Muscle of arm (tissue), 12 donors: ENCODE results near the gene HOXB3. TPM values are rescaled to one million over a fixed set of nuclear protein-coding genes. Genes with fewer than 3 reads are reported as not detected.
"Not testable (repeated sequence)": the region's sequence is repeated elsewhere in the genome, so short reads cannot be mapped to it uniquely, and the experiment has no call there.

Experiments
- DNase-seq: peaks from one replicate; pipeline ENCODE4 v3.0.0-alpha.2; 2013
- polyA plus RNA-seq, 12 donors: library from polyadenylated mRNA; unstranded; fragments of 120-200 nt; gene quantifications; one replicate each; pipeline ENCODE4 v1.2.1, GENCODE V29; 2013; ENCODE audit not compliant: insufficient read length in 12 of 12

HOXB3 gene
- polyA plus RNA-seq, 12 donors: 4.0 to 42.9 (median 13.4) TPM; not detected in 1

DNA sequence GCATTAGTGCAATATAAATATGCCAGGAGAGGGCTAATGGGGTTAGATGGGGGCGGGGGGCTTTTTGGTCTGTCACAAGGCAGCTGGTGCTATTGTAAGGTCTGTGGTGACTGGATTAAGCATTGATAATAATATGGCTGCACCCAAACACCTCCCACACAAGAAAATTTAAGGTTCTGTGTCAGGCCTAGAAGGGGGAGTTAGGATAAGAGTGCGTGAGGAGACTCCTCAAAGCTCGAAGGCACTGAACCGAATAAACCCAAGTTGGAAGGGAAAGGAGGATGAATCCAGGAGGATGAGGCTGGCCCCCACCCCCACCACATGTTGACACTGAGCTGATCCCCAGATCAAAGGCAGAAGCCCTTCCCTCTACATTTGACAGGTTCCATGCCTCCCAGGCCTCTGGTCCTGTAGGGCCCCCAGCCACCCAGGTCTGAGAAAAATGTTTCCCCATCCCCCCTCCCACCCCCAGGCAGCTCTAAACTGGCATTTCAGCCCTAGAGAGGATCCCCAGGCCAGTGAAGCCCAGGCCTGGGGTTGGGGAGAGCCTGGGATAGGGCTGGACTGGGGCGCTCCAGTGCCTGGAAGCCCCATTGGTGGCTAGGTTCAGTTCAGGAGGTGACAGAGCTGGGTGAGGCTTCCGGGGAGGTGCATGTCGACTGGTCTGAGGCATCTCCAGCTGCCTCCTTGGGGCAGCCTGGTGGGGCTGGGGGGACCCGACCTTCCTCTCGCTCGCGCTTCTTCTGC is 60.9 kb downstream of the HOXB3 start:
- no peak for DNase-seq

DNA sequence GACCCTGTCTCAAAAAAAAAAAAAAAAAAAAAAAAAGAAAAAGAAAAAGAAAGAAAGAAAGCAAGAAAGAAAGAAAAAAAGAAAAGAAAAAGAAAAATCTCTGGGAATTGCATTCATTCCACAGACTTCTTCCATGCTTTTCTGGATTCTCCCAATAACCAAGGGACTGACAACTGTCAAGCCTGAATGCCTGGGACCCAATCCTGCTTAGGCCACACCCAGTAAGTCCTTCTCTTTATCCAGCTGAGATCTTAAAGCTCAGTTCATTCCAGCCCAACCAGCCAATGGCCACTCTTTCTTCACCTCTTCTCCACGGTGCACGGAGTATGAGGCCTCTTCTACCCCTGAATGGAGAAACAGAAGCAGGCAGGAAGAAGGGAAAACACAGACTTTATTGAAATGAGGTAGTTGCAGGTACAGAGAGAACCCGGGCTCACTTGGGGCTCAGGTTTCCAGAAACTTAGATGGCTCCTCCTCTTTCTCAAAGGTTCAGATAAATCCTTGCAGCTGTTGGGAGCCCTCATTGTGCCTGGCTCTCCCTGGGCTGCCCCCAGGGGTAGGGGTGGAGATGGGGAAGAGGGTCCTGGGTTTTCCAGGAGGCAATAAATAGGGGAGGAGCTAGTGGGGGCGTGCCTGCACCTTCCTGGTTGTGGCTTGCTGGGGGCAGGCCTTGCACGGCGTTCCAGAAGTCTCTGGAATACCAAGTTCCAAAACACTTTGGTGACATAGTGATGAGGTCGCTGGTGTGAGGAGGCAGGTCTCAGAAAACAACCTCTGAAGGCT is 61.7 kb downstream of the HOXB3 start:
- no peak for DNase-seq

DNA sequence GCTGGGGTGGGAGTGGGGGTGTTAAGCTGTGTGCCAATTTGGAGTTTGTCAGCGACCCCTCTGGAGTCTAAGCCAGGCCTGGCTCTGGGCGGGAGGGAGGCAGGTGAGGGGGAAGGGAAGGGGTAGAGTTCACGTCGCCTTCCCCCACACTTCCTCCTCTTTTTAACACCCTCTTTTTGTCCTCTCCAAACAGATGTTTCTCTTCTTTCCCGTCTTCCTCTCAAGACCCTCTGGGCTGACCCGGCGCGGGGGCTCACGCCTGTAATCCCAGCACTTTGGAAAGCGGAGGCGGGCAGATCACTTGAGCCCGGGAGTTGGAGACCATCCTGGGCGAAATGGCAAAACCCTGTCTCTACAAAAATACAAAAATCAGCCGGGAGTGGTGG is 62.5 kb downstream of the HOXB3 start:
- no peak for DNase-seq

DNA sequence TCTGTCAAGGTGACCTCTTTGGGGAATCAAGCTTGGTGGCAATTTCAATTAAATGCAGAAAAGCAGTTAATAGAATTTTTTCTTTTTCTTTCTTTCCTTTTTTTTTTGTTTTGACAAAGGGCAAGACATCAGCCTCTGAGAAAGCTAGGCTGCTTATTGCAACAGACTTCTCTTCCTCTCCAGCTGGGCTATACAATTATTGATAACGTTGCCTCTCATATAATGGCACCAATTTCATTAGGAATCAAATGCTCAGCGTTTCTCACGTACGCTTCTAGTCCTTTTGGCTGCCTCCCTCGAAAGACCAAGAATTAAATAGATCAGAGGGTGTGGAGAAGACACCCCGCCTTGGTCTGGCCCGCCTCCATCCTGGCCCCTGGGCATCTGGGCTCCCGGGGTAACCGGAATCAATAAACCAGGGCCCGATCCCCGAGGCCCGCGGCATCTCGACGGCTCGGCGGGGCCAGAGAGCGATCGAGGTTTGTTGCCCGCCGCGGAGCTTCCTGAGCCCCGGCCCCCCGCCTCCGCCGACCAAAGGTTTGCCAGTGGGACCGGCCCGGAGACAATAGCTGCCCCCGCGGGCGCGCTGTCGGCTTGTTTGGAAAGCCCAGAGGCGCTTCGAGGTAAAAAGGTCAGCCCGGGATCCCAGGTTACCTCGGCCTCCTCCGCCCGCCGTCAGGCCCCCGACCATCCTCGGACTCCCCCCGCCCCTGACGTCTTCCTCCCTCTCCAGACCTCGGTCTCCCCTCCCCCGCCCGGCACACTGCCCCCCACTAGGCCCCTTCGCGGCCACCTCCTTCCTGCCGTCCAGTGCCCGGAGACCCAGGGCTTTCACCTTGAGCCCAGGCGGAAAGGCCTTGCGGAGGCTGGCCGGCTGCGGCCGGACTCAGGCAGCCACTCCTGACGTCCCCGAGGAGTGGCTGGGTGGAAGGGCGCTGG is 63.2 kb downstream of the HOXB3 start:
- no peak for DNase-seq

DNA sequence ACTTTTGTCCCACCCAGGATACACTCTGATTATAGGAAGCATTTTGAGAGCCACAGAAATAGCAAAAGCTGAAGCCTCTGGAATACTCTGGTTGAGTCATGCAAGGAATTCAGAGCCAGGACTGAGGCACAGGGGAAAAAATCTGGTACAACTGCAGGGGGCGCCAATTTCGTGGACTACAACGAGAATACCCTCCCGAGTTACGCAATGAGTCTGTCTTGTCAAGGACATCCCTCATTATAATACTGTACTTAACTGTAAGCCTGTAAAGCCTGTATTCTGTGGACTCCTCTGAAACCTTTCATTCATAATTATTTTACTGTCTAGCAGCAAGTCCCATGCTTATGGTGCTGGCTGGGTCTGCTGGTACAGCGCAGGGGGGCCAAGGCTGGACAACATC is 67.0 kb downstream of the HOXB3 start:
- no peak for DNase-seq

DNA sequence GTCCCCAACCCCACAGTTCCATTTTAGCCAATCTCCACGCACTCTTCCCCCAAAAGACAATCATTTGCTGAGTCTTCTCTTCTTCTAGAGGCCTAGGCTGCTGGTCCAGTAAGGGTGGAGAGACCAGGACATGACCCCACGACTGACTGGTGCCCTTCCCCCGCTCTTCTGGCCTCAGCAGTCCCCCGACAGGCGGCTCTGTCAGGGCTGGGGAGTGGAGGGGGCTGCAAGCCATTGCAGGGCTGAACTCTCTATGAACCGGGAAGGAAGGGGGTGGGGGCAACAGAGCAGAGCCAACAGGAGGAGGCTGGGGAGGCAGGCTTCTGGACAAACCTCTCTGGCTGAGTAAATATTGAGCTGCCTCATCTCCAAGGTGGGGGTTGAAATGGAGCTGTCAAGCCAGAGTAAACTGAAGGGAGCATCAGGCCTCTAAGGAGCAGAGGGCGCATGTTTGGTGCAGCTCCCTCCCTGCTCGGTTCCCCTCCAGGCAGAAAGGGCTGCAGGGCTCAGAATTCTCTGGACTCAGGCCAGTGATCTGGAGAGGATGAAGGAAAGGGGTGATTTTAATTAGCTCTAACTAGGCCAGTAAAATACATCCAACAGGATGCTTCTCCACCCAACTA is 67.9 kb downstream of the HOXB3 start:
- DNase-seq: peak; percentile 71

DNA sequence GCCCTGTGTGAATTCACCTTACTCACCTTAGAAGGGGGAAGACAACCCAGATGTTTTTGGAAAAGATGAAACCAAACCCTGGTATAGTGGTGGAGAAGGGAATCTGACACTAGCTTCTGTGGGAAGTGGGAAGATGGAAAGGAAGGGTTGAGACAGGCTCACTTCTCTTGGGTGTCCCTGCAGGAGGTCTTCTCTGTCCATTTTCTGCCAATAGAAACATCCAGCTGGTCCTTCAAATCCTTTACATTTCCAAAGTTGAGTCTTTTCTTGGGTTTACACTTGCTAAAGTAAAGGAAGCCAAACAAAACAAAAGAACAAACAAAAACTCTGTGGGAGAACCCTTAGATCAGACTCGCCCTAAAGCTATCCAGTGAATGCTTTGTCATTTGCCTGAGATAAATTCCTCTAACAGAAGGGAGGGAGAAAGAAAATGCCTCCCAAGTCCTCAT is 69.4 kb downstream of the HOXB3 start:
- no peak for DNase-seq

DNA sequence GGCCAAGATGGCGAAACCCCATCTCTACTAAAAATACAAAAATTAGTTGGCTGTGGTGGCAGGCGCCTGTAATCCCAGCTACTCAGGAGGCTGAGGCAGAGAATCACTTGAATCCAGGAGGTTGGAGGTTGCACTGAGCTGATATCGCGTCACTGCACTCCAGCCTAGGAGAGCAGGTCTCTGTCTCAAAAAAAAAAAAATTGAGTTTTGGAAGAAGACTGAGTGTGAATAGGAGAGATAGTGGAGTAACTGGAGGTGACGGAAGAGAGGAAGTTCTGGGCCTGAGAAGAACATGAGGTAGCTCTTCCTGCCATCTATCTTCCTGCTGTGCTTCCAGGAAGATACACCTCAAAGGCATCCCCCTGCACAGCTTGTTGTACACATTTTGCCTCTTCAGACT is 70.6 kb downstream of the HOXB3 start:
- no peak for DNase-seq

DNA sequence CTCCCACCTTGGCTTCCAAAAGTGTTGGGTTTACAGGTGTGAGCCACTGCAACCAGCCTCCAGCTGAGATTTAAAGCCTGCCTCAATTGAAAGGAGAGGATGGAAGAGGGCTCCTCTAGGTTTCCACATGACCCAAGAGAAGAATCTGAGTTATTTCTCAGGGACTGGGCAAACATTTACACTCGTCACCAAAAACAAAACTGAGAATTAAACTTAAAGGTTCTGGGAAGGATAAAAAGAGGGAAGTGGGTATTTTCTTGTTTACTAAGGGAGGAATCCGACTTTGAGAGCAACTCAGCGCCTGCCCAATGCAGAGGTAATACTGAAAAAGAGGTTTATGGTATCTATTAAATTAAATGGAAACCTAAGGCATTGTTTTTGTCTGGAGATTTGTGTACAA is 72.6 kb downstream of the HOXB3 start:
- no peak for DNase-seq

DNA sequence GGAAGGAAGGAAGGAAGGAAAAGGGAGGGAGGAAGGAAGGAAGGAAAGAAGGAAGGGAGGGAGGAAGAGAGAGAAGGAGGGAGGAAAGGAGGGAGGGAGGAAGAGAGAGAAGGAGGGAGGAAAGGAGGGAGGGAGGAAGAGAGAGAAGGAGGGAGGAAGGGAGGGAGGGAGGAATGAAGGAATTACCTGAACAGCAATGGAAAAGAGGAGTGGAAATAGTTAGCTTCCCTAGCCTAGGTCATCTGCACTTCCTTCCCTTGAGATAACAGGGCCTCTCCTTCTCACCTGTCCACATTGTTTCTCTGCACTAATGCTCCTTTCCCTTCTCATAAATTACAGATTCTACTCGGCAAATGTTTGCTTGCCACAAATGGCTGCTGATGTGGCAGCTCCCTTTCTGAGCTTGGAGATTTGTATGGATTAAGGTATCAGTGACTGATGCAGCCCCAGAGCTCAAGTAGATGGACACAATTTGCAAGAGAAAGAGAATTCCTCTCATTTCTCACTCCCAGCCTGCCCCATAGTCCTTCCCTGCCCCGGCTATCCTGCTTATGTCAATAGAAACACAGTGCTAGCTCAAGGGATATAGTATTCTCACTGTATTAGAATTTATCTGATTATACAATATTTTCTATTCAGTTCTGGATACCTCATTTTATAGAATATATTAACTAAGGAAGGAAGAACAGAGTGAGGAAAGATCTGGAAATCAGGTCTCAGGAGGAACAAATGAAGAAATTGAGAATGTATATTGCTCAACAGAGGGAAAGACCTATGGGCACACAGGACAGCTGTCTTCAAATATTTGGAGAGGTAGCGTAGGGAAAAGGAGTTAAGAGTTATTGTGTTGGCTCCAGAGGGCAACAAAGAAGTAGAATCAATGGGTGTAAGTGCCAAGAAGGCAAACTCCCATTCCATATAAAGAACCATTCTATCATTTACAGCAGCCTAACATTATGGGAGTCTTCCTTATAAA is 73.8 kb downstream of the HOXB3 start:
- DNase-seq: no peak

DNA sequence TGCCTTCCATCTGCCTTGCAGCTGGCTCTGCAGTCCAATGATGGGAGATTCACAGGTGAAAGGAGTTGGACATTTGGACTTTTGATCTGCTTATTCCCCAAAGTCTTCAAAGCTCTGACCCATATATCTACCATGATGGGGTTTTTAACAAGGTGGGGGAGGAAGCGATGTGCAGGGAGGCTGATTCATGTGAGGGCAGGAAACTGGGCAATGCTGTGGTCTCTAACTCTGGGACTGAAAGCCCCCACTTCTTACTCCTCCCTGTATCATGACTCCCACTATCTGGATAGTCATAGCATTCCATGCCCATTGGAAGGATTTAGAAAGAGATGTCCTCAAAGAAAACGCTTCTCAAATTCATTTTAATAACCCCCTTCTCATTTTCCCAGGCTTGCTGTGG is 75.6 kb downstream of the HOXB3 start:
- DNase-seq: no peak

DNA sequence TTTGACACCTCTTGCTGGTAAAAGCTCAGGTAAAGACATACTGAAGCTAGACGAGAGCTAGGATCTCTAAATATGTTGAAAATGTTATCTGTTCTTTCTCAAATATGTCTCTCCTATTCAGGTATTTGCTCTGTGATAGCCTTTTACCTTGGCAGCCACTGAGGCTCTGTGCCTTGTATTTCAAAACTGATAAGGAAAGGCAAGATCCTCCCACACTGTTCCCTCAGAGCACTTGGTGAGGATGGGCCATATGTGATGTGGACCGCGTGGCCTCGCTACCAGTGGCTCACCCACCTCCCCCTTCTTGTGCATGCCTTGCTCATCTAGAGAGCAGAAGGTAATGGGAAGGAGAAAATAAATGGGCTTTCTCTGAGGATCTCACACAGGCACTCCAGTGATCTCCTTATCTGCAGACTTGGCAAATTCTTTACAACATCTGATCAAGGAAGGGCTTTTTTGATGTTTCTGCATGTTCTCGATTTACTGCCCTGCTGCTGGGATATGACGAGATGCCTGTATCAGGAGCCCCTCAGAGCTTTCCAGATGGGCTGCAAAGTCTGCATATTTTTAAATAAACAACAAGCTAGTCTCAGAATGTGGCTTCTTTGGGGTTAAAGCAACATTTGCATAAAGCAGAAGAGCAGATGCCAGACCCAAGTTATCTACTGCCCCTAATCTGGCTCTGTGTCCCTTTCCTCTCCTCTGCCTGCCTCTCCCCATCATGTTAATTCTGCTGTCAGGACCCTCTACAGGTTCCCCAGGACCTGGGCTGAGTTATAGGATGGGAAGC is 76.2 kb downstream of the HOXB3 start:
- no peak for DNase-seq

DNA sequence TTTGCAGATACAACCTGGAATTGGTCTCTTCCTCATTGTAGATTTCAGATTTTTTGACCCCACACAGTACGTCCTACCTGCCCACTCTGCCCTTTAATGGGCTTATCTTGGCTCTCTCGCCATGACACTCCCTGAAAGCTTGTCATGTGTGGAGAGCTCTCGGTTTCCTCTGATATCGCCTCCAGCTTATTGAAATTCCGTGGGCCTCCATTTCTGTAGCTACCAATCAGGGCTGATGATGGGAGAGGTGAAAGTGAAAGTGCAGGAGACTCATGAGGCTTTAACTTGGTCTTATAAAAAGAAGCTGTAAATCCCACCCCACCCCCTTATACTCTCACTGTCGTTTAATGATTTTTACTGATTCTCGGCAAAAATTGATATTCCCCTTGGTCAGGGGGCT is 76.9 kb downstream of the HOXB3 start:
- DNase-seq: no peak

DNA sequence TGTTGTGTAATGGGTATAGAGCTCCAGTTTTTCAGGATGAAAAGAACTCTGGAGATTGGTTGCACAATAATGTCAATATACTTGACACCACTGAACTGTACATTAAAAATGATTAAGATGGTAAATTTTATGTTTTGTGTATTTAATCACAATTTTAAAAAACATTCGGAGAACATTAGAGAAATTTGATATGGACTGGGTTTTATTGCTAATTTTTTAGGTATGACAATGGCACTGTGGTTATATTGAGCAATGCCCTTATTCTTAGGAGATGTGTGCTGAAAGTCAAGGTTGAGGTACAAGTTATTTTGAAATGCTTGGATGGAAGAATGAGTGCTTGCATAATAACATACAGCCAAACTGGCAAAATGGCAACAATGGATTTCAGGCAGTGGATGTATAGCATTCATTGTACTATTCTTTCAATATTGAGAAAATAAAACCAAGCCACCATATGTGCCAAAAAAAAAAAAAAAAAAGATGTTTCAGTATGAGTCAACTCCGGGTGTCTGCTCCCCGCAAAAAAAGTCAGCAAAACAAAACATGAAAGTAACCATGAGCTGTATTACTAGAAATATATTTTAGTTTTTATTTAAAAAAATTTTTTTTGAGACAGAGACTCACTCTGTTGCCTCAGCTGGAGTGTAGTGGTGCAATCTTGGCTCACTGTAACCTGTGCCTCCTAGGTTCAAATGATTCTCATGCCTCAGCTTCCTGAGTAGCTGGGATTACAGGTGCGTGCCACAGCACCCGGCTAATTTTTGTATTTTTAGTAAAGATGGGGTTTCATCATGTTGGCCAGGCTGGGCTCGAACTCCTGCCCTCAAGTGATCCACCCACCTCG is 79.1 kb downstream of the HOXB3 start:
- DNase-seq: no peak

DNA sequence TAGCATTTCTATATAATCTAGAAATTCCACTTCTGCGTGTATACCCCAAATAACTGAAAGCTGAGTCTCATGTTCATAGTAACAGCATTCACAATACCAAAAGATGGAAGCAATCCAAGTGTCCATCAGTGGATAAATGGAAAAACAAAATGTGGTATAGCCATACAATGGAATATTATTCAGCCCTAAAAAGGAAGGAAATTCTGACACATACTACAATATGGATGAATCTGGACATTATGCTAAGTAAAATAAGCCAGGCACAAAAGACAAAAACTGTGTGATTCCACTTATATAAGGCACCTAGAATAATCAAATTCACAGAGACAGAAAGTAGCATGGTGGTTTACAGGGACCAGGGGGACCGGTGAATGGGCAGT is 79.7 kb downstream of the HOXB3 start:
- no peak for DNase-seq

DNA sequence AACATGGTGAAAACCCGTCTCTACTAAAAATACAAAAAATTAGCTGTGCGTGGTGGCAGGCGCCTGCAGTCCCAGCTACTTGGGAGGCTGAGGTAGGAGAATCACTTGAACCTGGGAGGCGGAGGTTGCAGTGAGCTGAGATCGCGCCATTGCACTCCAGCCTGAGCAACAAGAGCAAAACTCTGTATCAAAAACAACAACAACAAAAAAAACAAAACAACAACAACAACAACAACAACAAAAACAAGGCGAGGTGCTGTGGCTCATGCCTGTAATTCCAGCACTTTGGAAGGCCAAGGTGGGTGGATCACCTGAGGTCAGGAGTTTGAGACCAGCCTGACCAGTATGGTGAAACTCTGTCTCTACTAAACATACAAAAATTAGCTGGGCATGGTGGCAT is 80.3 kb downstream of the HOXB3 start:
- not testable (repeated sequence) for DNase-seq

DNA sequence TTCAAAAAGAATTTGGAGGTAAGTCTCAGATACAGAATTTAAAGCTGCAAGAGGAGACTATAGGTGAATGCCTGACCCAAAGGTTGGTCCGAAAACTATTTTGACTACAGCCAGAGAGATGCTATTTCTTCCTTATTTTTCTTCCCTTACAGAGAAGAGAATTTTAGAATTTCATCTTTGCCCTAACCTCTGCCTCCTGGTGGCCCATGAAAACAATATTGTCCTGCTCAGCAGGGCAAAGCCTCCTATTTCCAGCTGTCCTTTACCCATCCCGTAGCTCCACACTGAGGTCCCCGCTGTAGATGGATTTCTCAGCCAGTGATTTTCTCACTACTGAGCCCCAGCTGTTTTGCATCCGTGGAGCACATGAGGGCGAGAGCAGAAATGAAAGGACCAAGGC is 83.8 kb downstream of the HOXB3 start:
- DNase-seq: no peak

DNA sequence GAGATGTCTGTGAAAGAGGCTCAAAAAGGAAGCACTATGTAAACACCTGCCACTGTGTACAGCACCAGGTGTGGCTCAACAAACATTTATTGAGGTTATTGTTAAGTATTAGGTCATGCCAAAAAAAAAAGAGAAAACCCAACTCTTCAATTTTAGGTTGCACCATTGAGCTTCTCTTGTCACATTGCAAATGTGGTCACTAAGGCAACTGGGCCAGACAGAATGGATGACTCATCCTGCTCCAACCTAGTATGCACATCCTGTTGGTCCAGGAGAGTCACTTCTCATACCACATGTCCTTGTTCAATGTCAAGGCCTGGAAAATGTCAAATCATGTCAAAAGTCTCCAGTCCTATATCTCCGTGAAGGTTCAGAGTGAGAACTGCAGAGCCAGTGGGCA is 84.3 kb downstream of the HOXB3 start:
- no peak for DNase-seq

DNA sequence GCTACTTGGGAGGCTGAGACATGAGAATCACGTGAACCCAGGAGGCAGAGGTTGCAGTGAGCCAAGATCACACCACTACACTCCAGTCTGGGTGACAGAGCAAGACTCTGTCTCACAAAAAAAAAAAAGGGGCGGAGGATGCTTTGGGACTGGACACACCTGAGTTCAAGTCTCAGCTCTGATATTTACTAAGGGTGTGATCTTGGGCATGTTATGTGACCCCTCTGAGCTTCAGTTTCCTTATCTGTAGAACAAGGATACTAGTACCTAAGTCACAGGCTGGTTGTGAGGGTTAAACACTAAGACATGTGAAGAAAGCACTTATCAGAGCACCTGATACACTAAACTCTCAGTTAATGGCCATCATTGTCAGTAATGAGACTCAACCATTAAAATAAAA is 85.1 kb downstream of the HOXB3 start:
- no peak for DNase-seq
